Right ventricle myocardium inferior (tissue), 1 donor: ENCODE results near the gene CSF2RB. TPM values are rescaled to one million over a fixed set of nuclear protein-coding genes. Genes with fewer than 3 reads are reported as not detected.

Experiments used
- ATAC-seq: fragments of 200-7000 bp; cut with Tn5 transposase; one replicate; pipeline ENCODE4 v1.9.1; 2020; ENCODE audit warnings: mild to moderate bottlenecking, moderate library complexity
- DNase-seq: peaks from one replicate; pipeline ENCODE4 v3.0.0; 2021; ENCODE audit errors: missing footprints
- intact Hi-C: fragments of 100-400 bp; cut with DNase I; formaldehyde crosslinking; loops from one replicate; pipeline ENCODE4 v1.11.0; 2022
- total RNA-seq: library from RNA; stranded (reverse); fragmentation: NEBNext Ultra II Directional; extraction: Animal tissue kit (Norgen Biotek cat#: 25700); gene quantifications from one replicate; pipeline ENCODE4 v1.2.1, GENCODE V29; 2021
- donor health status: DM: no; HTN: yes; CAD: no; lungs with severe emphysema.

CSF2RB gene
- total RNA-seq, 1 donor from 2014 or later: 3.1 TPM

- DNase-seq (no peak), ATAC-seq (no peak)
- intact Hi-C loops: no loop called here
Measured at GRCh38 chr22:36911887-36912661, 1.4 kb upstream of the CSF2RB start.

- intact Hi-C loops: no loop called here
- ATAC-seq: peak; percentile 46
Measured at GRCh38 chr22:36912694-36913426, 568 bp upstream of the CSF2RB start.

GRCh38 chr22:36914390-36914752 lies 943 bp downstream of the CSF2RB start:
- intact Hi-C loops: no loop called here
- no peak for DNase-seq
- ATAC-seq: no peak

More at GRCh38 chr22:36912694-36913426, 568 bp upstream of the CSF2RB start:
- no peak for DNase-seq

GRCh38 chr22:36916034-36916433 lies 2.6 kb downstream of the CSF2RB start:
- intact Hi-C loops: no loop called here
- DNase-seq: no peak
- no peak for ATAC-seq

- no peak for ATAC-seq
- intact Hi-C loops: no loop called here
- no peak for DNase-seq
Measured at GRCh38 chr22:36918586-36919284, 5.3 kb downstream of the CSF2RB start.

- intact Hi-C loops: no loop called here
- DNase-seq (no peak), ATAC-seq (peak; percentile 50)
Measured at GRCh38 chr22:36921309-36922104, 8.1 kb downstream of the CSF2RB start.

- intact Hi-C loops: no loop called here
- DNase-seq (no peak), ATAC-seq (no peak)
Measured at GRCh38 chr22:36922105-36922608, 8.7 kb downstream of the CSF2RB start.

- intact Hi-C loops: no loop called here
- ATAC-seq (no peak), DNase-seq (no peak)
Measured at GRCh38 chr22:36922711-36923110, 9.3 kb downstream of the CSF2RB start.

GRCh38 chr22:36923131-36923788 lies 9.8 kb downstream of the CSF2RB start:
- DNase-seq (no peak), ATAC-seq (no peak)
- intact Hi-C loops: no loop called here

- ATAC-seq (no peak), DNase-seq (no peak)
- intact Hi-C loops: no loop called here
Measured at GRCh38 chr22:36924151-36924698, 10.8 kb downstream of the CSF2RB start.

- intact Hi-C loops: no loop called here
- ATAC-seq (no peak), DNase-seq (no peak)
Measured at GRCh38 chr22:36925388-36926290, 12.2 kb downstream of the CSF2RB start.

- DNase-seq (no peak), ATAC-seq (no peak)
- intact Hi-C loops: no loop called here
Measured at GRCh38 chr22:36926309-36926708, 12.9 kb downstream of the CSF2RB start.

- no peak for ATAC-seq
- DNase-seq: no peak
- intact Hi-C loops: no loop called here
Measured at GRCh38 chr22:36926721-36927435, 13.4 kb downstream of the CSF2RB start.

- intact Hi-C loops: no loop called here
- DNase-seq (no peak), ATAC-seq (no peak)
Measured at GRCh38 chr22:36927671-36928070, 14.2 kb downstream of the CSF2RB start.

- DNase-seq: no peak
- ATAC-seq: no peak
Measured at GRCh38 chr22:36928196-36928595, 14.8 kb downstream of the CSF2RB start.

GRCh38 chr22:36928786-36929535 lies 15.5 kb downstream of the CSF2RB start:
- DNase-seq: no peak
- intact Hi-C loops: no loop called here
- ATAC-seq: no peak

More at GRCh38 chr22:36928196-36928595, 14.8 kb downstream of the CSF2RB start:
- intact Hi-C loops: no loop called here
